PFSK-1 (cell line): ENCODE results near the gene ATP6V1B1.

ENCODE experiments used
- POLR2AphosphoS5 ChIP-seq: IDR thresholded peaks from 2 replicates; pipeline ENCODE4 v1.6.1; 2012; ENCODE audit warnings: low read depth, mild to moderate bottlenecking, control low read depth, low read length, moderate library complexity
- SIN3A ChIP-seq: IDR thresholded peaks from 2 replicates; pipeline ENCODE4 v1.6.1; 2012; ENCODE audit warnings: mild to moderate bottlenecking, low read length, moderate library complexity, borderline replicate concordance; ENCODE audit not compliant: insufficient read depth

DNA sequence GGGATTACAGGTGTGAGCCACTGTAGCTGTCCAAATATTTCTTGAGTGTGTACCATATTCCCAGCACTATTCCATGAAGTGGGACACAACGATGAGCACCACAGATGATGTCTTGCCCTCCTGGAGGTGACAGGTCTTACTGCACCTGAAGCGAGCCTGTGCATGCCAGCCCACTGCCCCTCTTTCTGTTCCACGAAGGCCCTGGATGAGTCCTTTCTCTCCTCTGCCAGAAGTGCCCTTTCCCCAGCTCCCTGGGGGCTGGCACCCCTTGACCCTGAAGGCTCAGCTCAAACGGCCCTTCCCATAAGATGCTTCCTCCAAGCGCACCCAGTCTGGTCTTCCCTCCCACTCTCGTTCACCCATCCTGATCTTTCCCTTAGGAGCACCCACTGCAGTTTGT is 5.5 kb downstream of the ATP6V1B1 start:
- no peak for TF ChIP-seq POLR2AphosphoS5
- no peak for TF ChIP-seq SIN3A
